Posterior cingulate gyrus (tissue), 11 donors: ENCODE data around the gene YEATS4.

Source experiments
- DNase-seq, 10 donors: peaks; one replicate each; pipeline versions ENCODE4 v3.0.0 to v3.0.0-alpha.2; 2020 to 2021; ENCODE audit warnings: mixed read lengths in 3 of 10
- intact Hi-C: fragments of 100-400 bp; cut with DNase I; formaldehyde crosslinking; loops from one replicate; pipeline ENCODE4 v1.15.1; 2023

The YEATS4 gene

DNA sequence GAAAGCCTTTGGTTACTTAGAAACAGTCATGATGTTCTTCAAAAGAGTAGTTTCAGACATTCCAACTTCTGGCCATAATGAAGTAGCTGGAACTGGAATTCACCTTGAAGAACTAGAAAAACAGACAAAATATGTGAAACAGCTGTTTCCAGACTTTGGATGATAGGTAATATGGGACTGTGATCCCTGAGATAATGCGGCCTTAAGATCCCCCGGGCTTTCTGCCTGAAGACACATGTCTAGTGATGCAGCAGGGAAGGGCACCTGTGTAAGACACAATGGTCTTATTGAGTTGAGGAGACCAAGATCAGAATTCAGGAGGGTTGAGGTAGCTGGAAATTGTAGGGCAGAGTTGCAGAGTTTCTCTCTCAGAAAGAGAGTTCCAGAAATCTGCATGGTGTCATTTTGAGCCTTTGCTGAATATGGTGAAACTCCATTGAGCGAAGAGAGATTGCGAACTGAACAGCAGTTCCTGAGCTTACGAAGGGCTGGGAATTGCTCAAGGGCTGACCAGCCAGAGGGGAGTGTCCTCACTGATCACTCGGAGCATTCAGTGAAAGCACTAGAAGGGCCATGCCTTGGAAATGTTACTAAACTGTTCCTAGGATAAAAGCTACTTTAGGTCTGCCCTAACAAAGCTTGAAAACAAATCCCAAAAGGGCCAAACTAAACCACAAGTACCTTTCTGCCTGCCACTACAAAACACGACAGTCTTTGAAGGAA lies 69.0 kb downstream of the YEATS4 start:
- intact Hi-C loops: no loop called here
- no peak for DNase-seq

DNA sequence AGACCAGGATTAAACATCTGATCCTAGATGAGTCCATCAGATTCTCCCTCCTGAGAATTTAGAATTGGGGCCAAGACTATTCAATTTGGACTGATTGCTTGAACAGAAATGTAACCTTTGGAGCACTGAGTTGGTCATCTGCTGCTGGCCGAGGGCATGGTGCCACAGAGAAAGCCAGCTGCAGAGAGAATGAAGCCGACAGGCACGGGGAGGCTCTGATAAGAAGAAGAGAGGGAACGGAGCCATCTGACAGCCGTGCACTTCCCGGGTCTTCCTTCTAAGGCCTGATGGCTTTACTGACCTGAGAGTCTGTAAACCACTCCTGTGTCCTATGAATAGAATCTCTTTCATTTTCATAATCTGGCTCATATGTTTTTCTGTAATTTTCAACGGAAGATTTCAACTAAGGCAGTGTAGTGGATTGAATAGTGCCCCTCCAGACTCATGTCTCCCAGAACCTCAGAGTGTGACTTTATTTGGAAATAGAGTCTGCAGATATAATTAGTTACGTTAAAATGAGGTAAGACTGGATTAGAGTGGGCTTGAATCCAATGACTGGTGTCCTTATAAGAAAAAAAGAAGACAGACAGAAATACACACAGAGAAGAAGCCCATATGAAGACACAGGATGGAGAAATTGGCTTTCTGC lies 71.5 kb downstream of the YEATS4 start:
- peak in 4 of 10 donors; percentile 7 to 88 (median 45) for DNase-seq
- intact Hi-C loops: no loop called here

DNA sequence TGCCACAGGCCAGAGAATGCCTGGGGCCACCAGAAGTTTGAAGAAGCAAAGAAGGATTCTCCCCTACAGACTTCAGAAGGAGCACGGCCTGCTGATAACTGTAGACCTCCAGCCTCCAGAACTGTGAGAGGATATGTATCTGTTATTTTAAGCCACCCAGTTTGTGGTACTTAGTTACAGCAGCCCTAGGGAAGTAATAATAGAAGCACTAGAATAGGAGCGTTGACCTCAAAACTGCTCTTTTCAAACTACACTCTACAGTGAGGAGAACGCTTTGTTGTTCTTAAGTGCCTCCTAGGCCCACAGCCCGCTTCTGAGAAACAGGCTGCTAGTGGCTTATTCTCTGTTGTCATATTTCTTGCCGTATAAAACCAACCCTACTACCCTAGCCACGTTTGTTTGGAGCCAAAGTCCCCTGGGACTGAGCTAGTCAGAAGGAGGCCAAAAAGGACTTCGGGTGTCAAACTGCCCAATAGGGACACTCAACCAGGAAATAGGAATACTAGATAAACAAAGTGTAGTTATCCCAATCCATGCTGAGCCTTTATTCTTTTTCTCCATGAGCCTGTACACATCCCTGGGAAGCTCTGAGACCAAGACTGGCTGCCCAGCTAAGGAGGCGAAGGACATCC lies 72.2 kb downstream of the YEATS4 start:
- no peak for DNase-seq
- intact Hi-C loops: no loop called here

DNA sequence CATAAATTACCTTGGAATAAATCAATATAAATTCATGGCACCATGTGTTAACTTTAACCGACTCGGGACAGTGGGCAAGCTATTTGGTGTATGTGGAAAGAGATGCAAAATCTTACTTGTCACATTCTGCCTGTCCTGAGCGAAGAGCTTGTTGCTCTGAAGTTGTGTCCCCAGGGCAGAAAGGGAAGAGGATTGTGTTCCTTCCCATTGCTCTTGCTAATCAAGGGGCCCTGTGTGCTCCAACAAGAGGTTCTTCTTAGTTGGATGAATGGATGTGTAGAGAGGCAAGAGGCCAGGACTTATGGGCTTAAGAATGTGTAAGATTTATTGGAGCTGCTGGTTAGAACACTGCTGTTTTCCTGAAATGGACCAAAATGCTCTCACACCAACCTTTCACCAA lies 74.1 kb downstream of the YEATS4 start:
- intact Hi-C loops: no loop called here
- no peak for DNase-seq

DNA sequence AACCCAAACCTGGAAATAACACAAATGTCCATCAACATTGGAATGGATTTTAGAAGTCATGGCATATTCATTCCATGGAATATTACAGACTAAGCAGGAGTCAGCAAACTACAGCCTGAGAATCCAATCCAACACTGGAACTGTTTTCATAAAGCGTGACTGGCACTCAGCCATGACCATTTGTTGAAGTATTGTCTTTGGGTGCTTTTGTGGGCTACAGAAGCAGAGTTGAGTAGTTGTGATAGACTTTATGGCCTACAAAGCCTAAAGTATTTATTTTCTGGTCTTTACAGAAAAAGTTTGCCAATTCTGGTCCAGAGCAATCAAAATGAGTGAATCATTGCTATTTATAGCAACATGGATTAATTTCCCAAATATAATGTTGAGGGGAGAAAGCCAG lies 76.1 kb downstream of the YEATS4 start:
- intact Hi-C loops: no loop called here

DNA sequence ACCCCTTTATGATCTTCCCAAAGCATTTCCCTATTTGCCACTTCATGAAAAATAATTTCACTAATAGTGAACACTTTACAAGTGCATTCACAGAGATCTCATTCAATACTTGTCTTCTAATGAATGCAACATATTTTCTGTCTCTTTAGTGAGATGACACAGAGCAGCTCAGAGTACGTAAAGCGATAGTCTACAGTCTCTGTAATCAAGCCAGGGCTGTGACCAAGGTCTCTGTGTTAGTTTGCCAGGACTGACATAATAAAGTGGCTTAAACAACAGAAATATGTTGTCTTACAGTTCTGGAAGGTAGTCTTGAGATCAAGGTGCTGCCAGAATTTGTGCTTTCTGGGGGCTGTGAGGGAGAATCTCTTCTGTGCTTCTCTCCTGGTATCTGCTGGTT lies 77.5 kb downstream of the YEATS4 start:
- DNase-seq: no peak
- intact Hi-C loops: no loop called here

More for the DNA sequence above, 76.1 kb downstream of the YEATS4 start:
- no peak for DNase-seq

DNA sequence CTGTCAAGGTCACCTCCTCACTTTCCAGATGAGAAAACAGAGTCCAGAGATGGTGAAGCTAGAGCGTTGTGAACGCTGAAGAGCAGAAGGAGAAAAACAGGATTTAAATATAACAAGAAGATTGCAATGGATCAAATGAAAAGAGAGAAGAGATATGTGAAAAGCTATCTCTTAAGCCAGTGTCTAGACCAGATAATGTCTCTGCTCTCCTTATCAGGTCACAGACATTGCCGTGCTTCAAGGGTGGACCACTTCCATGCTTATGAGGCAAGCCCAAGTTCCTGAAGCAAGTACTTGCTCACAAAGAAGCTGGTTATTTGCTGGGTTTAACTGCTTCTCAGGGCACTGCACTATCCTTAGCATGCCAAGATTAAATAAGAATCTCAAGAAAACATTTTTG lies 79.0 kb downstream of the YEATS4 start:
- no peak for DNase-seq
- intact Hi-C loops: no loop called here

DNA sequence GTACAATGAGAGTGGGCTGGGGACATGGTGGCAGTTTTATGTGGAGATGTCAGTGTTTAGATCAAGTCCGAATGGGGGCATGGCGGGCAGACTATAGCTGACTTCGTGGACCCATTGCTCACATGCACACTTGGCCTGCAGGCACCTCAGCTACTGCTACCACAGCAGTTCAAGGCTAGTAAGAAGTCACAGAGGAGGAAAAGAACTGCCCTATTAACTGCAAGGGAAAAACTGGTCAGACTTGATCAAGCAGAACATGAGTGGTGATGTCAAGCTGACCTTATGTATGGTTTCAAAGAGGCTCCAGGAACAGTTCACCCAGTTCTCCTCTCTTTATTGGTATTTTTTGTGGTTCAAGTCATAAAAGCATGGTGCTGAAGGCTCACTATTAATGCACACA lies 80.5 kb downstream of the YEATS4 start:
- intact Hi-C loops: no loop called here
- no peak for DNase-seq
